ENCODE data around the gene UVRAG.

UVRAG gene

DNA sequence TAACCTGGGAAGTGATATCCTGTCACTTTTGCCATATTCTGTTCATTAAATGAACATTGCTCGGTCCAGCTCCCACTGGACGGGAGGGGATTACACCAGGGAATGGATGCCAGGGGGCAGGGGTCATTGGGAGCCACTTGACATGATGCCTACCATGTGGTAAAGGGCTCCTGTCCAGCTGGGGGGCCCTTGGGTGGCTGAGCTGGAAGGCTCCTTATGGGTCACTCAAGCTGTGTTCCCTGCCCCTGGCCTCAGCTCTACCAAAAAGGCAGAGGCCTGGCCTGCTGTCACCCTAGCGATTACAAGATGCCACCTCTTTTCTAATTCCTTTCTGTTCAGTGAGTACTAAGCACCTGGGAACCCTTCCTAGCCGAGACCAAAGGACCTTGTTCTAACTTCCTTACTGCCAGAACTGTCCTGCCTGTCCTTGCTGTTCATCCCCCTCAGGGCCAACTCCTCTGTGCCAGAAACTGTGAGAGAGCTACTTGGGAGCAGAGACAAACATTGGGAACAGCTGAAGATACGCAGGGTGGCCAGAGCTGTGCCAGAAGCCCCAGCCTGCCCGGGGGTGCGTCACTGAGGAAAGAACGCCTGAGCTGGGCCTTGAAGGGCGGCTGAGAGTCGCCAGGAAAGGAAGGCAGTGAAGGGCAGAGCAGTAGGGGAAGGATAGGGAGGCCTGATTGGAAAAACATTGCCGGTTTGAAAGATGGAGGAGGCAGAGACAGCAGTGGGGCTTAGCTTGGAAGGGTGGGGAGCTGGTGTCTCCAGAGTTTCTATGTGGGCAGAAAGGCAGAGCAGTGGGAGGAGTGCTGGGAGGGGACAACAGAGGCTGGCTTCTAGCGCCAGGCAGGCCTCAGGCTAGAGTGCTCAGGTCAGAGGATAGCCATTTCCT lies 12.7 kb upstream of the UVRAG start:
- no peaks in the 10 kb centered on the region for H4K20me1 ChIP-seq (ENCODE audit: insufficient read depth, low read length)
- no peak overlapping the region for H3K4me2 ChIP-seq (ENCODE audit: low read length)
- H3K4me3 ChIP-seq (ENCODE audit: low read length): no peak overlapping the region

GRCh38 chr11:75802913-75803820 lies 11.8 kb upstream of the UVRAG start:
- Histone ChIP-seq H3K79me2 (ENCODE audit: low read length) (no peaks in the 10 kb centered on the region), H3K4me2 (ENCODE audit: low read length) (0 out of 2 replicates have a peak overlapping the region, but pooled peaks have one; percentile 1), H3K9me3 (ENCODE audit: insufficient read depth, low read length) (no peaks in the 10 kb centered on the region), H3K4me1 (ENCODE audit: low read length) (peaks cover 21% of the 10 kb centered on the region), H3K27me3 (ENCODE audit: low read depth, low read length) (no peaks in the 10 kb centered on the region), H2AFZ (ENCODE audit: low read depth, low read length) (no peak overlapping the region), H3K27ac (ENCODE audit: low read length) (no peak overlapping the region), H4K20me1 (ENCODE audit: insufficient read depth, low read length) (no peaks in the 10 kb centered on the region), H3K36me3 (replicated peaks; ENCODE audit: low read depth, low read length) (peaks cover 15% of the 10 kb centered on the region), H3K9ac (ENCODE audit: low read length) (no peak overlapping the region), H3K4me3 (ENCODE audit: low read length) (no peak overlapping the region)
- TF ChIP-seq CTCF (IDR thresholded peaks at IDR 0.05; ENCODE audit: low read depth, low read length): peak; percentile 97
- TF ChIP-seq EZH2phosphoT487 (IDR thresholded peaks at IDR 0.05; ENCODE audit: low read depth): no peak

More for the DNA sequence above, 12.7 kb upstream of the UVRAG start:
- Histone ChIP-seq H3K36me3 (replicated peaks; ENCODE audit: low read depth, low read length) (peaks cover 22% of the 10 kb centered on the region), H3K27me3 (ENCODE audit: low read depth, low read length) (no peaks in the 10 kb centered on the region), H3K9ac (ENCODE audit: low read length) (no peak overlapping the region), H3K4me1 (ENCODE audit: low read length) (peaks cover 19% of the 10 kb centered on the region), H3K9me3 (ENCODE audit: insufficient read depth, low read length) (no peaks in the 10 kb centered on the region), H3K79me2 (ENCODE audit: low read length) (no peaks in the 10 kb centered on the region), H3K27ac (ENCODE audit: low read length) (no peak overlapping the region), H2AFZ (ENCODE audit: low read depth, low read length) (no peak overlapping the region)
- no peak for TF ChIP-seq CTCF (IDR thresholded peaks at IDR 0.05; ENCODE audit: low read depth, low read length)
- no peak for TF ChIP-seq EZH2phosphoT487 (IDR thresholded peaks at IDR 0.05; ENCODE audit: low read depth)

- peaks cover 61% of the 10 kb centered on the region for H3K4me1 ChIP-seq (ENCODE audit: low read length)
- no peaks in the 10 kb centered on the region for H4K20me1 ChIP-seq (ENCODE audit: insufficient read depth, low read length)
- no peaks in the 10 kb centered on the region for H3K36me3 ChIP-seq (replicated peaks; ENCODE audit: low read depth, low read length)
- H3K27me3 ChIP-seq (ENCODE audit: low read depth, low read length): no peaks in the 10 kb centered on the region
- peak overlapping the region; percentile 17 for H3K4me3 ChIP-seq (ENCODE audit: low read length)
- peak overlapping the region; percentile 93 for H3K4me2 ChIP-seq (ENCODE audit: low read length)
- no peak for TF ChIP-seq CTCF (IDR thresholded peaks at IDR 0.05; ENCODE audit: low read depth, low read length)
- no peak for TF ChIP-seq EZH2phosphoT487 (IDR thresholded peaks at IDR 0.05; ENCODE audit: low read depth)
- peaks cover 25% of the 10 kb centered on the region for H3K79me2 ChIP-seq (ENCODE audit: low read length)
- H3K9ac ChIP-seq (ENCODE audit: low read length): peak overlapping the region; percentile 50
- no peak overlapping the region for H2AFZ ChIP-seq (ENCODE audit: low read depth, low read length)
- H3K27ac ChIP-seq (ENCODE audit: low read length): peak overlapping the region; percentile 94
- H3K9me3 ChIP-seq (ENCODE audit: insufficient read depth, low read length): no peaks in the 10 kb centered on the region
These were observed 5.9 kb upstream of the UVRAG start for GRCh38 chr11:75809111-75809510.

DNA sequence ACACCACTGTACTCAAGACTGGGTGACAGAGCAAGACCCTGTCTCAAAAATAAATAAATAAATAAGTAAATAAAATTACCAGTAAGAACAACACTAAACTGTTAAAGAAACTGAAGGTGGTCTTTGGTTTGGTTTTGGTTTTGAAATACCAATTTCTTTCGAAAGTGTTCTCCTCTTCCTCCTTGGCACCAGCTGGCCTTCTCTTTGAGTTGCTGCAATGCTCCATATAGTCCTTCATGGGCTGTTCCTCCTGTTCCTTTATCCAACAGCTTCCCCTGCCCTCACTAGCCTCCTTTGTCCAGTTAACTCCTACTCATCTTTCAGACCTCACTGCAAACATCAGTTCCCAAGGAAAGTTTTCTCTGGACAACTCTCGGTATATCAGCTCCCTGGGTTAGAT lies 5.0 kb upstream of the UVRAG start:
- Histone ChIP-seq H3K79me2 (ENCODE audit: low read length) (peaks cover 26% of the 10 kb centered on the region), H3K4me3 (ENCODE audit: low read length) (peak overlapping the region; percentile 73), H3K4me2 (ENCODE audit: low read length) (peak overlapping the region; percentile 93), H3K36me3 (replicated peaks; ENCODE audit: low read depth, low read length) (no peaks in the 10 kb centered on the region), H3K9ac (ENCODE audit: low read length) (peak overlapping the region; percentile 70), H3K27ac (ENCODE audit: low read length) (peak overlapping the region; percentile 94), H4K20me1 (ENCODE audit: insufficient read depth, low read length) (no peaks in the 10 kb centered on the region), H3K4me1 (ENCODE audit: low read length) (peaks cover 63% of the 10 kb centered on the region), H3K9me3 (ENCODE audit: insufficient read depth, low read length) (no peaks in the 10 kb centered on the region), H2AFZ (ENCODE audit: low read depth, low read length) (peak overlapping the region; percentile 79; the same call in 1 of the 2 replicates), H3K27me3 (ENCODE audit: low read depth, low read length) (no peaks in the 10 kb centered on the region)
- TF ChIP-seq EZH2phosphoT487 (IDR thresholded peaks at IDR 0.05; ENCODE audit: low read depth) (no peak), CTCF (IDR thresholded peaks at IDR 0.05; ENCODE audit: low read depth, low read length) (no peak)

All from OCI-LY3 (cell line).